GM23248 (cell line): ENCODE data around the gene STIM1. TPM values are rescaled to one million over a fixed set of nuclear protein-coding genes. Genes with fewer than 3 reads are reported as not detected.
A peak's percentile ranks its signal among the peaks of the same experiment; 100 is the strongest.

Experiments used
- DNase-seq: peaks from one replicate; pipeline ENCODE4 v3.0.0-alpha.2; 2015
- H2AFZ ChIP-seq: fragments of 200-600 bp; sonication (generic); 2 replicates; pipeline ENCODE4 v1.6.1; 2016; ENCODE audit warnings: antibody characterized with exemption
- H3F3A ChIP-seq: fragments of 200-600 bp; sonication (generic); 2 replicates; pipeline ENCODE4 v1.6.1; 2016; ENCODE audit warnings: mild to moderate bottlenecking, antibody characterized with exemption, mixed run types; ENCODE audit not compliant: insufficient read depth
- H3K27ac ChIP-seq: fragments of 200-600 bp; sonication (generic); 2 replicates; pipeline ENCODE4 v1.5.1; 2016; ENCODE audit warnings: mild to moderate bottlenecking
- H3K27me3 ChIP-seq: fragments of 200-600 bp; sonication (generic); replicated peaks from 2 replicates; pipeline ENCODE4 v1.6.1; 2016; ENCODE audit warnings: mild to moderate bottlenecking; ENCODE audit not compliant: insufficient read depth
- H3K36me3 ChIP-seq: fragments of 200-600 bp; sonication (generic); 2 replicates; pipeline ENCODE4 v1.6.1; 2016; ENCODE audit warnings: low read depth, mild to moderate bottlenecking
- H3K4me1 ChIP-seq: fragments of 200-600 bp; sonication (generic); 2 replicates; pipeline ENCODE4 v1.6.1; 2016; ENCODE audit warnings: mild to moderate bottlenecking; ENCODE audit not compliant: insufficient read depth
- H3K4me2 ChIP-seq: fragments of 200-600 bp; sonication (generic); one replicate; pipeline ENCODE4 v1.6.1; 2016; ENCODE audit warnings: mild to moderate bottlenecking; ENCODE audit not compliant: unreplicated experiment
- H3K4me3 ChIP-seq: fragments of 200-600 bp; sonication (generic); 2 replicates; pipeline ENCODE4 v1.5.1; 2016; ENCODE audit warnings: mild to moderate bottlenecking
- H3K79me2 ChIP-seq: fragments of 200-600 bp; sonication (generic); 2 replicates; pipeline ENCODE4 v1.6.1; 2016; ENCODE audit warnings: mild to moderate bottlenecking; ENCODE audit not compliant: insufficient read depth
- H3K9ac ChIP-seq: fragments of 200-600 bp; sonication (generic); 2 replicates; pipeline ENCODE4 v1.6.1; 2016; ENCODE audit warnings: mild to moderate bottlenecking
- H3K9me2 ChIP-seq: fragments of 200-600 bp; sonication (generic); 2 replicates; pipeline ENCODE4 v1.6.1; 2016; ENCODE audit warnings: mixed run types, mild to moderate bottlenecking, moderate library complexity; ENCODE audit not compliant: insufficient read depth
- H3K9me3 ChIP-seq: fragments of 200-600 bp; sonication (generic); one replicate; pipeline ENCODE4 v1.6.1; 2017; ENCODE audit warnings: low read depth
- H4K20me1 ChIP-seq: fragments of 200-600 bp; sonication (generic); 2 replicates; pipeline ENCODE4 v1.6.0; 2016; ENCODE audit not compliant: insufficient read depth
- EZH2 ChIP-seq: fragments of 200-600 bp; sonication (generic); IDR thresholded peaks from 2 replicates; pipeline ENCODE4 v1.6.1; 2018; ENCODE audit warnings: antibody characterized with exemption, mild to moderate bottlenecking; ENCODE audit not compliant: insufficient read depth, poor library complexity, severe bottlenecking
- EZH2phosphoT487 ChIP-seq: fragments of 200-600 bp; sonication (generic); IDR thresholded peaks from 2 replicates; pipeline ENCODE4 v1.6.1; 2018; ENCODE audit warnings: antibody characterized with exemption, moderate library complexity, mild to moderate bottlenecking, low read depth; ENCODE audit not compliant: insufficient read depth
- WGBS, 2 experiments: methylation state at CpG; one replicate each; pipeline ENCODE4 v1.1.6; 2015 to 2017; ENCODE audit warnings: low lambda C conversion rate in 2 of 2, low coverage in 1 of 2; ENCODE audit errors: missing lambda C conversion rate in 2 of 2; 5-methylcytosine and 5-hydroxymethylcytosine counted together
- in situ Hi-C: fragments of 300-500 bp; cut with MboI; formaldehyde crosslinking; loops from 2 replicates; pipeline ENCODE4 v1.15.0; 2020
- polyA plus RNA-seq: library from polyadenylated mRNA; unstranded; fragments of >200 nt; fragmentation: Nextera tagmentation; extraction: Ambion mirVana; gene quantifications from 2 replicates; pipeline ENCODE4 v1.2.1, GENCODE V29; 2016
- total RNA-seq: library from RNA; depleted of rRNA; stranded (reverse); fragments of >200 nt; shearing (Covaris generic); gene quantifications from 2 replicates; pipeline ENCODE4 v1.2.3, GENCODE V29; 2014

Gene STIM1
- total and polyA plus RNA-seq, 2 experiments from 2014 or later = 22.3 to 24.6 TPM

DNA sequence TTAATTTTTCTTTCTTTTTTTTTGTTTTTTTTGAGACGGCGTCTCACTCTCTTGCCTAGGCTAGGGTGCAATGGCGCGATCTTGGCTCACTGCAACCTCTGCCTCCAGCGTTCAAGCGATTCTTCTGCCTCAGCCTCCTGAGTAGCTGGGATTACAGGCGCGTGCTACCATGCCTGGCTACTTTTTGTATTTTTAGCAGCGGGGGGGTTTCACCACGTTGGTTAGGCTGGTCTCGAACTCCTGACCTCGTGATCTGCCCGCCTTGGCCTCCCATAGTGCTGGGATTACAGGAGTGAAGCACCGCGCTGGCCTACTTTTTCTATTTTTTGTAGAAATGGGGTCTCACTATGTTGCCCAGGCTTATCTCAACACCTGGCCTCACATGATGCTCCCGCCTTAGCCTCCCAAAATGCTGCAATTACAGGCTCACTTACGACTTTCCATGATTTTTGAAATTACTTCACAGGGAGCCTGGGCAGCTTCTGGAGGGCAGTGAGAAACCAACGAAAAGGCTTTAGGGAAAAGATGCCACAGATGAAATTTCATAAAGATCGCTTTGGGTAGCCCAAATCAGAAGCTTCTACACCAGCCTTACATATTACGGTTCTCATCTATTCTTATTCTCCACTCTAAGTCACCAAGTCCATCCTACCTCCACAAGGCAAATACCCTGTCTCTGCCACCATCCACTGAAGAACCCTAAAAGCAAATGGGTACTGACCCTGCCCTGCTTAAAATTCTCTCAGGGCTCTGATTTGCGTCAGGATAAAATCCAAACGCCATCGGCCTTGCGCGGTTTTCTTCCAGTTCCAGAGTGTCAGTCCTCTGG is 238.3 kb downstream of the STIM1 start:
- Histone ChIP-seq H3K9me3 (no peaks in the 10 kb centered on the region), H3K4me2 (peak overlapping the region; percentile 85), H2AFZ (peak overlapping the region; percentile 89), H3K9ac (peak overlapping the region; percentile 97), H3K27me3 (no peaks in the 10 kb centered on the region), H3K79me2 (peaks cover 37% of the 10 kb centered on the region), H3K4me3 (peak overlapping the region; percentile 87), H3K4me1 (peaks cover 17% of the 10 kb centered on the region), H3K9me2 (no peaks in the 10 kb centered on the region), H4K20me1 (no peaks in the 10 kb centered on the region), H3K36me3 (no peaks in the 10 kb centered on the region), H3K27ac (peak overlapping the region; percentile 96), H3F3A (peaks cover 5% of the 10 kb centered on the region; the same call in 1 of the 2 replicates)
- no peak for DNase-seq
- in situ Hi-C loops = no loop called here
- WGBS, 2 experiments = 67 to 68% methylated on average over 25 of the region's 25 CpGs
- TF ChIP-seq EZH2 (no peak), EZH2phosphoT487 (no peak)

DNA sequence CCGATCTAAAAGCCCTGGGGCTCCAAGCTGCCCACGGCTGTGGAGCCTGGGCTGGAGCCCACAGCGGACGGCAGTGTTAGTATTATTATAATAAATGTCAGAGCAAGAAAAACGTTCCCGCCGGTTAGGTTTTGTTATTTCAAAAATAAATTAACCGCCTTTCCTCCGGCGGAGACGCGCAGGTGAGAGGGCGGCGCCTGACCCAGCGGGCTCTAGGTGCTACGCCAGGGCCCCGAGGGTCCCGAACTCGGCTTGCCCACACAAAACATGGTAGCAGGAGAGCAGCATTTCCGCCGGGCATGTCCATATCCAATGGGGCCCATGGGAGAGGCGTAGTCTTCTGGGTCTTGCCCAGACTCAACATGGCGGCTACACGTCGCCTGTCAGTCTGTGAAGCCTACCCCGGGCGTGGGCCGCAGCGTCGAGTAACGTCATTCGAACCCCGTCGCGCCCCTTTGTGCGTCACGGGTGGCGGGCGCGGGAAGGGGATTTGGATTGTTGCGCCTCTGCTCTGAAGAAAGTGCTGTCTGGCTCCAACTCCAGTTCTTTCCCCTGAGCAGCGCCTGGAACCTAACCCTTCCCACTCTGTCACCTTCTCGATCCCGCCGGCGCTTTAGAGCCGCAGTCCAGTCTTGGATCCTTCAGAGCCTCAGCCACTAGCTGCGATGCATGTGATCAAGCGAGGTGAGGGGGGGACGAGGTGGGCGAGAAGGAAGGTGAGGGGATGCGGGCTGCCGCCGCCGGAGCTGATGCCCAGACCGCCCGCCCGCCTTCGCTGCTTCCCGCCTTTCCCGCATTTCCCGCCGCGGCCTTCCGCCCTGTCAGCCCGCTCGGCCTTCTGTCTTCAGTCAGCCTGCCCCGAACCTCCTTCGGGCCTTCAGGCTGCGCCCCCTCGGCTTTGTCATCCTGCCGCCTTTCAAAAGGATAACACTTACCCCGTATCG is 239.2 kb downstream of the STIM1 start, which contains the start of gene RRM1:
TSS of gene RRM1 (plus strand) at position 452 of the 944 bp plus-strand sequence. CDS start at position 666, 214 bp downstream.
- Histone ChIP-seq H3K27me3 (no peaks in the 10 kb centered on the region), H4K20me1 (no peaks in the 10 kb centered on the region), H3K9me2 (no peaks in the 10 kb centered on the region), H3K36me3 (no peaks in the 10 kb centered on the region), H3K79me2 (peaks cover 46% of the 10 kb centered on the region), H3K9ac (peak within 1 kb of the TSS; percentile 97), H3K4me1 (peaks cover 17% of the 10 kb centered on the region), H3K4me3 (peak within 1 kb of the TSS; percentile 87), H3F3A (peaks cover 5% of the 10 kb centered on the region; the same call in 1 of the 2 replicates), H3K9me3 (no peaks in the 10 kb centered on the region), H2AFZ (peak within 1 kb of the TSS; percentile 89), H3K27ac (peak within 1 kb of the TSS; percentile 96), H3K4me2 (peak within 1 kb of the TSS; percentile 90)
- TF ChIP-seq EZH2phosphoT487 = no peak
- TF ChIP-seq EZH2 = no peak
- WGBS, 2 experiments = 1 to 2% methylated on average over 68 to 74 of the region's 74 CpGs
- peak; percentile 98 for DNase-seq
- in situ Hi-C loops = no loop called here

DNA sequence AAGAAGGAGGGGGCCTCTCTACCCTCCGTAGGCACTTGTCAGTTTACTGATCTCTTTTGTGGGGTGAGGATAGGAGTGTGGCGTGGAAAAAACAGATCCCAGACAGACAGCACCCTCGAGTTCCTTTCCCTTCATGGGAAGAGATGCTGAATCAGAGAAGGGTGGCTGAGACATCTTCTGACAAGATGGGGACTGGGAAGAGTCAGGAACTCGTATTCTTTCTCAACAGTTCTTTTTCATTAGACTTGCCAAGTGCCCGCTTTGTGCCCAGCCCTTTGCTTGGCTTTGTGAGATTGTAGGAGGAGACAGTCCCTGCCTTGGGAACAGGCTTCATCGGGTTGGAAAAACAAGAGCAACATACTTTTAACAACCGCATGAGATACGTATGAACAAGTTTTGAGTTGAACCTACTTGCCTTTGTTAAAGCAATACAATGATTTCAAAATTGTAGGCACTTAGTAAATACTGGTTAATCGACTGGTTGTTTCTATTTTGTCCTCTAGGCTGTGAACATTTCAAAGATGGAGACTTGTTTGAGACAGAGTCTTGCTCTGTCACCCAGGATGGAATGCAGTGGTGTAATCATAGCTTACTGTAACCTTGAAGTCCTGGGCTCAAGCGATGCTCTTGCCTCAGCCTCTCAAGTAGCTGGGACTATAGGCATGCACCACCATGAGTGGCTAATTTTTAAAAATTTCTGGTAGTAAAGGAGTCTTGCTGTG is 240.2 kb downstream of the STIM1 start:
- peak overlapping the region; percentile 87 for H3K4me3 ChIP-seq
- WGBS, 2 experiments = 3 to 5% methylated on average over 10 of the region's 10 CpGs
- H2AFZ ChIP-seq = peak overlapping the region; percentile 89
- H3K27me3 ChIP-seq = no peaks in the 10 kb centered on the region
- peak overlapping the region; percentile 96 for H3K27ac ChIP-seq
- peaks cover 56% of the 10 kb centered on the region for H3K79me2 ChIP-seq
- in situ Hi-C loops = no loop called here
- peak overlapping the region; percentile 97 for H3K9ac ChIP-seq
- H3K36me3 ChIP-seq = no peaks in the 10 kb centered on the region
- no peaks in the 10 kb centered on the region for H3K9me3 ChIP-seq
- peak overlapping the region; percentile 90 for H3K4me2 ChIP-seq
- TF ChIP-seq EZH2 (no peak), EZH2phosphoT487 (no peak)
- peaks cover 5% of the 10 kb centered on the region; the same call in 1 of the 2 replicates for H3F3A ChIP-seq
- no peaks in the 10 kb centered on the region for H3K9me2 ChIP-seq
- peak; percentile 85 for DNase-seq
- H3K4me1 ChIP-seq = peaks cover 17% of the 10 kb centered on the region
- no peaks in the 10 kb centered on the region for H4K20me1 ChIP-seq
